ENCODE data around the gene COX7A2.

DNA sequence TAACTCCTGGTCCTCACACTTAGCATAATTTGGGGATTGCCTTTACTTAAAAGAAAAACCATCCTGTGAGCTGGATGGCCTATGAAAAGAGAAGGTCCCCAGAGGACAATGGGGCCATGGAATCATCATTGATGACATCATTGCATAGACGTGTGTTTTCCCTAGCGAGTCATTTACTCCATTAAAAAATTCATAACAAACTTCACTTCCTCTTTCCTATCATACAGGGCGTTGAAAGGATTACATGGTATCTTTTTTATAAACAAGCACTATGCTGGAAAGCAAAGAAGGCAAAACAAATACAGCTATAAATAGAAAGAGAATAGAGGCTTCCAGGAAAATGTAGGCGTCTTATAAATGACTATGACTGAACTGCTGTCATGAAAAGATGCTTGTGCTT is 26.4 kb downstream of the COX7A2 start:
- TF ChIP-seq, protein P1, sequence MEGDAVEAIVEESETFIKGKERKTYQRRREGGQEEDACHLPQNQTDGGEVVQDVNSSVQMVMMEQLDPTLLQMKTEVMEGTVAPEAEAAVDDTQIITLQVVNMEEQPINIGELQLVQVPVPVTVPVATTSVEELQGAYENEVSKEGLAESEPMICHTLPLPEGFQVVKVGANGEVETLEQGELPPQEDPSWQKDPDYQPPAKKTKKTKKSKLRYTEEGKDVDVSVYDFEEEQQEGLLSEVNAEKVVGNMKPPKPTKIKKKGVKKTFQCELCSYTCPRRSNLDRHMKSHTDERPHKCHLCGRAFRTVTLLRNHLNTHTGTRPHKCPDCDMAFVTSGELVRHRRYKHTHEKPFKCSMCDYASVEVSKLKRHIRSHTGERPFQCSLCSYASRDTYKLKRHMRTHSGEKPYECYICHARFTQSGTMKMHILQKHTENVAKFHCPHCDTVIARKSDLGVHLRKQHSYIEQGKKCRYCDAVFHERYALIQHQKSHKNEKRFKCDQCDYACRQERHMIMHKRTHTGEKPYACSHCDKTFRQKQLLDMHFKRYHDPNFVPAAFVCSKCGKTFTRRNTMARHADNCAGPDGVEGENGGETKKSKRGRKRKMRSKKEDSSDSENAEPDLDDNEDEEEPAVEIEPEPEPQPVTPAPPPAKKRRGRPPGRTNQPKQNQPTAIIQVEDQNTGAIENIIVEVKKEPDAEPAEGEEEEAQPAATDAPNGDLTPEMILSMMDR (IDR thresholded peaks at IDR 0.05), result no peak
- no peak for TF ChIP-seq EZH2 (IDR thresholded peaks at IDR 0.05; ENCODE audit: borderline replicate concordance, insufficient read depth, low read depth, low read length, poor library complexity, severe bottlenecking)

Data from B cell (primary cell).